GM12872 (cell line): ENCODE measurements around the gene MFAP4.
A peak's percentile ranks its signal among the peaks of the same experiment; 100 is the strongest.

Experiments used
- CTCF ChIP-seq: IDR thresholded peaks from 3 replicates; pipeline ENCODE4 v1.5.1; 2011; ENCODE audit warnings: low read depth, mild to moderate bottlenecking, low read length, moderate library complexity; ENCODE audit not compliant: insufficient read depth

The MFAP4 gene

GRCh38 chr17:19386974-19387920 lies at the start of gene MFAP4:
Gene MFAP4 (minus strand): TSS chr17:19387190. CDS start chr17:19387155, 35 bp downstream.
- no peak for TF ChIP-seq CTCF

- peak; percentile 21; the same call in 1 of the 3 replicates for TF ChIP-seq CTCF
Observed at GRCh38 chr17:19433727-19434340, 46.8 kb upstream of the MFAP4 start.

GRCh38 chr17:19433255-19433654 lies 46.3 kb upstream of the MFAP4 start:
- TF ChIP-seq CTCF: no peak

GRCh38 chr17:19431691-19432090 lies 44.7 kb upstream of the MFAP4 start:
- no peak for TF ChIP-seq CTCF

GRCh38 chr17:19426631-19427030 lies 39.6 kb upstream of the MFAP4 start:
- TF ChIP-seq CTCF: no peak

GRCh38 chr17:19424934-19425868 lies 38.2 kb upstream of the MFAP4 start:
- TF ChIP-seq CTCF: no peak
